Stimulated activated CD8-positive, alpha-beta memory T cell treated with anti-CD3 and anti-CD28 coated beads, Interleukin-12 subunit alpha, Interleukin-12 subunit beta, amount 100 ng/mL, for 4 hours (primary cell): ENCODE data around the gene PLA2G4E.
A peak's percentile ranks its signal among the peaks of the same experiment; 100 is the strongest.

ENCODE experiments used
- DNase-seq: peaks from one replicate; pipeline ENCODE4 v3.0.0-alpha.2; 2020; ENCODE audit warnings: low read depth

The PLA2G4E gene

GRCh38 chr15:42020713-42021273 is at the start of gene PLA2G4E:
PLA2G4E (minus strand) TSS chr15:42021042; CDS start chr15:42021030, 12 bp downstream.
- no peak for DNase-seq

- no peak for DNase-seq
Measured at GRCh38 chr15:42070279-42070975, 49.6 kb upstream of the PLA2G4E start.

- no peak for DNase-seq
Measured at GRCh38 chr15:42069496-42070278, 48.8 kb upstream of the PLA2G4E start.

- DNase-seq, result no peak
Measured at GRCh38 chr15:42069025-42069424, 48.2 kb upstream of the PLA2G4E start.

GRCh38 chr15:42068601-42069000 is 47.8 kb upstream of the PLA2G4E start:
- DNase-seq, result no peak

- no peak for DNase-seq
Measured at GRCh38 chr15:42066764-42067415, 46.0 kb upstream of the PLA2G4E start.

- no peak for DNase-seq
Measured at GRCh38 chr15:42065468-42065867, 44.6 kb upstream of the PLA2G4E start.

GRCh38 chr15:42065033-42065432 is 44.2 kb upstream of the PLA2G4E start:
- no peak for DNase-seq

- DNase-seq, result no peak
Measured at GRCh38 chr15:42064271-42064670, 43.4 kb upstream of the PLA2G4E start.

- no peak for DNase-seq
Measured at GRCh38 chr15:42063122-42063848, 42.4 kb upstream of the PLA2G4E start.

- DNase-seq, result no peak
Measured at GRCh38 chr15:42062284-42062806, 41.5 kb upstream of the PLA2G4E start.

- no peak for DNase-seq
Measured at GRCh38 chr15:42060797-42061196, 40.0 kb upstream of the PLA2G4E start.

- DNase-seq, result no peak
Measured at GRCh38 chr15:42060477-42060763, 39.6 kb upstream of the PLA2G4E start.

GRCh38 chr15:42059661-42060476 is 39.0 kb upstream of the PLA2G4E start:
- no peak for DNase-seq

GRCh38 chr15:42058791-42059190 is 37.9 kb upstream of the PLA2G4E start:
- no peak for DNase-seq

GRCh38 chr15:42057799-42058646 is 37.2 kb upstream of the PLA2G4E start:
- no peak for DNase-seq

GRCh38 chr15:42056934-42057798 is 36.3 kb upstream of the PLA2G4E start:
- DNase-seq, result peak; percentile 16

- DNase-seq, result no peak
Measured at GRCh38 chr15:42053914-42054313, 33.1 kb upstream of the PLA2G4E start.

GRCh38 chr15:42053010-42053409 is 32.2 kb upstream of the PLA2G4E start:
- no peak for DNase-seq
